ENCODE data around the gene CAMLG. TPM values are rescaled to one million over a fixed set of nuclear protein-coding genes. Genes with fewer than 3 reads are reported as not detected.

CAMLG gene
- polyA plus RNA-seq, 1 donor (not counting 4 experiments of a cell fraction or from before 2014, with no cell fraction given), result 19.9 TPM

- dilution Hi-C loops (cut with MboI; ENCODE audit: extremely low pct_ligation_motif_present, low sequenced_read_pairs), result no loop called here
- peak; percentile 11 to 36 (median 13) for TF ChIP-seq CTCF (optimal IDR thresholded peaks at IDR 0.05 in 1 of 3, IDR thresholded peaks at IDR 0.05 in 1 of 3, conservative IDR thresholded peaks at IDR 0.05 in 1 of 3; ENCODE audit: extremely low read depth in 1 of 3, insufficient read depth in 2 of 3, low read length in 3 of 3)
- no peak for TF ChIP-seq EZH2 (IDR thresholded peaks at IDR 0.05; ENCODE audit: low read length)
- H3K79me2 ChIP-seq (ENCODE audit: control insufficient read depth, insufficient read depth, low read length), result peaks cover 31% of the 10 kb centered on the region
- H3K4me3 ChIP-seq (ENCODE audit: control insufficient read depth in 2 of 3, extremely low read depth in 1 of 3, insufficient read depth in 2 of 3, low read depth in 1 of 3, low read length in 3 of 3), result peak overlapping the region; percentile 76 to 94 (median 90)
- H3K27ac ChIP-seq (ENCODE audit: control insufficient read depth, insufficient read depth, low read length), result peak overlapping the region; percentile 86
- DNase-seq (ENCODE audit: low read depth, low spot score) (no peak), FAIRE-seq (peak; percentile 29)
- H3K27me3 ChIP-seq (ENCODE audit: control insufficient read depth, extremely low read depth, insufficient read depth, low read length), result no peaks in the 10 kb centered on the region
- peak overlapping the region; percentile 96 for H3K9ac ChIP-seq (ENCODE audit: control insufficient read depth, extremely low read depth, insufficient read depth, low read length)
- peak overlapping the region; percentile 93 for H2AFZ ChIP-seq (ENCODE audit: control insufficient read depth, low read length)
- peaks cover 11% of the 10 kb centered on the region for H3K4me1 ChIP-seq (ENCODE audit: control insufficient read depth, extremely low read depth, insufficient read depth, low read length)
- H4K20me1 ChIP-seq (ENCODE audit: control insufficient read depth, extremely low read depth, insufficient read depth, low read length), result no peaks in the 10 kb centered on the region
- peaks cover 2 to 3% of the 10 kb centered on the region in 2 experiments for H3K36me3 ChIP-seq (ENCODE audit: control insufficient read depth in 2 of 2, extremely low read depth in 1 of 2, insufficient read depth in 2 of 2, low read length in 2 of 2)
- no peaks in the 10 kb centered on the region for H3K9me1 ChIP-seq (ENCODE audit: control insufficient read depth, extremely low read depth, insufficient read depth, low read length)
- H3K9me3 ChIP-seq (ENCODE audit: control insufficient read depth, low read depth, low read length), result no peaks in the 10 kb centered on the region
- peak overlapping the region; percentile 90 for H3K4me2 ChIP-seq (ENCODE audit: control insufficient read depth, extremely low read depth, insufficient read depth, low read depth, low read length)
Observed at GRCh38 chr5:134738963-134739661, 764 bp downstream of the CAMLG start.

DNA sequence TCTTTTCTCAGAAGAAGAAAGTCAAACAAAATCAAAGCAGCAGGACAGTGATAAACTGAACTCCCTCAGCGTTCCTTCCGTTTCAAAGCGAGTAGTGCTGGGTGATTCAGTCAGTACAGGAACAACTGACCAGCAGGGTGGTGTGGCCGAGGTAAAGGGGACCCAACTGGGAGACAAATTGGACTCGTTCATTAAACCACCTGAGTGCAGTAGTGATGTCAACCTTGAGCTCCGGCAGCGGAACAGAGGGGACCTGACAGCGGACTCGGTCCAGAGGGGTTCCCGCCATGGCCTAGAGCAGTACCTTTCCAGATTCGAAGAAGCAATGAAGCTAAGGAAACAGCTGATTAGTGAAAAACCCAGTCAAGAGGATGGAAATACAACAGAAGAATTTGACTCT, 2.7 kb downstream of the CAMLG start:
- no peak overlapping the region for H3K27ac ChIP-seq (ENCODE audit: control insufficient read depth, insufficient read depth, low read length)
- no peak overlapping the region for H2AFZ ChIP-seq (ENCODE audit: control insufficient read depth, low read length)
- H3K27me3 ChIP-seq (ENCODE audit: control insufficient read depth, extremely low read depth, insufficient read depth, low read length), result no peaks in the 10 kb centered on the region
- no peaks in the 10 kb centered on the region for H4K20me1 ChIP-seq (ENCODE audit: control insufficient read depth, extremely low read depth, insufficient read depth, low read length)
- H3K36me3 ChIP-seq (ENCODE audit: control insufficient read depth in 2 of 2, extremely low read depth in 1 of 2, insufficient read depth in 2 of 2, low read length in 2 of 2), result peaks cover 2 to 3% of the 10 kb centered on the region in 2 experiments
- H3K79me2 ChIP-seq (ENCODE audit: control insufficient read depth, insufficient read depth, low read length), result peaks cover 31% of the 10 kb centered on the region
- H3K9me1 ChIP-seq (ENCODE audit: control insufficient read depth, extremely low read depth, insufficient read depth, low read length), result no peaks in the 10 kb centered on the region
- H3K4me3 ChIP-seq (ENCODE audit: control insufficient read depth in 2 of 3, extremely low read depth in 1 of 3, insufficient read depth in 2 of 3, low read depth in 1 of 3, low read length in 3 of 3), result no peak overlapping the region
- FAIRE-seq (no peak), DNase-seq (ENCODE audit: low read depth, low spot score) (no peak)
- peaks cover 11% of the 10 kb centered on the region for H3K4me1 ChIP-seq (ENCODE audit: control insufficient read depth, extremely low read depth, insufficient read depth, low read length)
- H3K4me2 ChIP-seq (ENCODE audit: control insufficient read depth, extremely low read depth, insufficient read depth, low read depth, low read length), result no peak overlapping the region
- H3K9ac ChIP-seq (ENCODE audit: control insufficient read depth, extremely low read depth, insufficient read depth, low read length), result no peak overlapping the region
- dilution Hi-C loops (cut with MboI; ENCODE audit: extremely low pct_ligation_motif_present, low sequenced_read_pairs), result no loop called here
- no peaks in the 10 kb centered on the region for H3K9me3 ChIP-seq (ENCODE audit: control insufficient read depth, low read depth, low read length)
- no peak for TF ChIP-seq EZH2 (IDR thresholded peaks at IDR 0.05; ENCODE audit: low read length)
